Endothelial cell of hepatic sinusoid (primary cell): ENCODE results near the gene TBC1D2B.
"Not testable (repeated sequence)": the region's sequence is repeated elsewhere in the genome, so short reads cannot be mapped to it uniquely, and the experiment has no call there.

Source experiments
- in situ Hi-C: cut with HindIII; loops from 2 replicates; pipeline ENCODE4 v1.10.0; 2017; ENCODE audit warnings: low sequenced_read_pairs

The TBC1D2B gene

GRCh38 chr15:77978759-77979145, 98.8 kb downstream of the TBC1D2B start:
- in situ Hi-C loops = not testable (repeated sequence)

GRCh38 chr15:77977903-77978758, 99.4 kb downstream of the TBC1D2B start:
- in situ Hi-C loops = not testable (repeated sequence)

GRCh38 chr15:77976760-77977525, 100.6 kb downstream of the TBC1D2B start:
- in situ Hi-C loops = not testable (repeated sequence)

GRCh38 chr15:77976095-77976450, 101.4 kb downstream of the TBC1D2B start:
- in situ Hi-C loops = not testable (repeated sequence)

- in situ Hi-C loops = no loop called here
Observed at GRCh38 chr15:77975332-77976094, 102.0 kb downstream of the TBC1D2B start.

GRCh38 chr15:77974416-77975331, 102.8 kb downstream of the TBC1D2B start:
- in situ Hi-C loops = no loop called here

GRCh38 chr15:77974098-77974414, 103.5 kb downstream of the TBC1D2B start:
- in situ Hi-C loops = no loop called here

- in situ Hi-C loops = not testable (repeated sequence)
Observed at GRCh38 chr15:77973273-77974097, 104.0 kb downstream of the TBC1D2B start.

- in situ Hi-C loops = not testable (repeated sequence)
Observed at GRCh38 chr15:77972706-77973105, 104.8 kb downstream of the TBC1D2B start.

GRCh38 chr15:77971875-77972274, 105.6 kb downstream of the TBC1D2B start:
- in situ Hi-C loops = not testable (repeated sequence)

- in situ Hi-C loops = not testable (repeated sequence)
Observed at GRCh38 chr15:77970813-77971360, 106.6 kb downstream of the TBC1D2B start.

- in situ Hi-C loops = no loop called here
Observed at GRCh38 chr15:77969055-77969454, 108.5 kb downstream of the TBC1D2B start.

- in situ Hi-C loops = no loop called here
Observed at GRCh38 chr15:77967798-77968197, 109.7 kb downstream of the TBC1D2B start.

GRCh38 chr15:77967235-77967615, 110.3 kb downstream of the TBC1D2B start:
- in situ Hi-C loops = not testable (repeated sequence)

GRCh38 chr15:77966540-77967234, 110.8 kb downstream of the TBC1D2B start:
- in situ Hi-C loops = no loop called here

- in situ Hi-C loops = no loop called here
Observed at GRCh38 chr15:77964193-77964592, 113.3 kb downstream of the TBC1D2B start.

- in situ Hi-C loops = no loop called here
Observed at GRCh38 chr15:77959432-77959879, 118.1 kb downstream of the TBC1D2B start.

GRCh38 chr15:77958716-77959431, 118.6 kb downstream of the TBC1D2B start:
- in situ Hi-C loops = not testable (repeated sequence)
